Left ventricle myocardium inferior (tissue), 1 donor: ENCODE results near the gene PRDM2. TPM values are rescaled to one million over a fixed set of nuclear protein-coding genes. Genes with fewer than 3 reads are reported as not detected.

ENCODE experiments used
- DNase-seq: peaks from one replicate; pipeline ENCODE4 v3.0.0-alpha.2; 2020
- H3K27ac ChIP-seq: fragments of 200-600 bp; replicated peaks from 2 replicates; pipeline ENCODE4 v1.8.0; 2021
- H3K27me3 ChIP-seq: fragments of 200-600 bp; 2 replicates; pipeline ENCODE4 v1.8.0; 2021; ENCODE audit warnings: low read depth
- H3K36me3 ChIP-seq: fragments of 200-600 bp; 2 replicates; pipeline ENCODE4 v1.8.0; 2021
- H3K4me1 ChIP-seq: fragments of 200-600 bp; 2 replicates; pipeline ENCODE4 v1.8.0; 2021
- H3K4me3 ChIP-seq: fragments of 200-600 bp; 2 replicates; pipeline ENCODE4 v1.8.0; 2021; ENCODE audit warnings: mild to moderate bottlenecking, moderate library complexity
- H3K9me3 ChIP-seq: fragments of 200-600 bp; replicated peaks from 2 replicates; pipeline ENCODE4 v1.8.0; 2021
- CTCF ChIP-seq: fragments of 200-600 bp; IDR thresholded peaks from 2 replicates; pipeline ENCODE4 v1.8.0; 2021; ENCODE audit warnings: antibody characterized with exemption, mild to moderate bottlenecking, borderline replicate concordance
- intact Hi-C: fragments of 100-400 bp; cut with micrococcal nuclease; formaldehyde crosslinking; loops from one replicate; pipeline ENCODE4 v1.11.0; 2022
- total RNA-seq: library from RNA; stranded (reverse); fragmentation: NEBNext Ultra II Directional; extraction: Animal tissue kit (Norgen Biotek cat#: 25700); gene quantifications from one replicate; pipeline ENCODE4 v1.2.1, GENCODE V29; 2021
- donor health status: DM: no; HTN: yes; CAD: no; lungs with severe emphysema.

PRDM2 gene
- total RNA-seq, 1 donor from 2014 or later = 36.1 TPM

GRCh38 chr1:13807209-13807608, 107.2 kb downstream of the PRDM2 start:
- intact Hi-C loops = no loop called here
- Histone ChIP-seq H3K4me3 (no peak overlapping the region), H3K9me3 (no peaks in the 10 kb centered on the region), H3K36me3 (no peaks in the 10 kb centered on the region), H3K27me3 (no peaks in the 10 kb centered on the region), H3K27ac (no peak overlapping the region), H3K4me1 (peaks cover 19% of the 10 kb centered on the region)
- no peak for DNase-seq
- peak; percentile 28 for TF ChIP-seq CTCF

GRCh38 chr1:13808729-13809131, 108.7 kb downstream of the PRDM2 start:
- Histone ChIP-seq H3K27ac (no peak overlapping the region), H3K4me1 (peaks cover 16% of the 10 kb centered on the region), H3K27me3 (no peaks in the 10 kb centered on the region), H3K4me3 (no peak overlapping the region), H3K36me3 (no peaks in the 10 kb centered on the region), H3K9me3 (no peaks in the 10 kb centered on the region)
- intact Hi-C loops = no loop called here
- DNase-seq = peak; percentile 64
- no peak for TF ChIP-seq CTCF

- intact Hi-C loops = loop anchor here (10.0 kb wide), 1 partner anchor 145 kb away; no protein-coding TSS in a partner anchor
- H3K27me3 ChIP-seq = no peaks in the 10 kb centered on the region
- no peaks in the 10 kb centered on the region for H3K36me3 ChIP-seq
- H3K9me3 ChIP-seq = no peaks in the 10 kb centered on the region
- no peak for TF ChIP-seq CTCF
- DNase-seq = no peak
- no peak overlapping the region for H3K4me3 ChIP-seq
- H3K27ac ChIP-seq = no peak overlapping the region
- peaks cover 22% of the 10 kb centered on the region for H3K4me1 ChIP-seq
Observed at GRCh38 chr1:13809461-13810159, 109.6 kb downstream of the PRDM2 start.

- peaks cover 22% of the 10 kb centered on the region for H3K4me1 ChIP-seq
- H3K27me3 ChIP-seq = no peaks in the 10 kb centered on the region
- H3K9me3 ChIP-seq = no peaks in the 10 kb centered on the region
- no peak for DNase-seq
- no peak overlapping the region for H3K27ac ChIP-seq
- TF ChIP-seq CTCF = no peak
- intact Hi-C loops = loop anchor here (10.0 kb wide), 1 partner anchor 148 kb away; no protein-coding TSS in a partner anchor
- peaks cover 9% of the 10 kb centered on the region for H3K36me3 ChIP-seq
- no peak overlapping the region for H3K4me3 ChIP-seq
Observed at GRCh38 chr1:13812456-13813397, 112.7 kb downstream of the PRDM2 start.

GRCh38 chr1:13813398-13814012, 113.5 kb downstream of the PRDM2 start:
- no peak overlapping the region for H3K4me3 ChIP-seq
- no peaks in the 10 kb centered on the region for H3K9me3 ChIP-seq
- peak; percentile 60 for TF ChIP-seq CTCF
- H3K4me1 ChIP-seq = peaks cover 20% of the 10 kb centered on the region
- intact Hi-C loops = loop anchor here (10.0 kb wide), 1 partner anchor 149 kb away; no protein-coding TSS in a partner anchor
- DNase-seq = no peak
- H3K27me3 ChIP-seq = no peaks in the 10 kb centered on the region
- peaks cover 9% of the 10 kb centered on the region for H3K36me3 ChIP-seq
- H3K27ac ChIP-seq = no peak overlapping the region
